ENCODE measurements around the gene RSAD2.

GRCh38 chr2:6920743-6921064, 43.1 kb downstream of the RSAD2 start:
- TF ChIP-seq, protein P1, sequence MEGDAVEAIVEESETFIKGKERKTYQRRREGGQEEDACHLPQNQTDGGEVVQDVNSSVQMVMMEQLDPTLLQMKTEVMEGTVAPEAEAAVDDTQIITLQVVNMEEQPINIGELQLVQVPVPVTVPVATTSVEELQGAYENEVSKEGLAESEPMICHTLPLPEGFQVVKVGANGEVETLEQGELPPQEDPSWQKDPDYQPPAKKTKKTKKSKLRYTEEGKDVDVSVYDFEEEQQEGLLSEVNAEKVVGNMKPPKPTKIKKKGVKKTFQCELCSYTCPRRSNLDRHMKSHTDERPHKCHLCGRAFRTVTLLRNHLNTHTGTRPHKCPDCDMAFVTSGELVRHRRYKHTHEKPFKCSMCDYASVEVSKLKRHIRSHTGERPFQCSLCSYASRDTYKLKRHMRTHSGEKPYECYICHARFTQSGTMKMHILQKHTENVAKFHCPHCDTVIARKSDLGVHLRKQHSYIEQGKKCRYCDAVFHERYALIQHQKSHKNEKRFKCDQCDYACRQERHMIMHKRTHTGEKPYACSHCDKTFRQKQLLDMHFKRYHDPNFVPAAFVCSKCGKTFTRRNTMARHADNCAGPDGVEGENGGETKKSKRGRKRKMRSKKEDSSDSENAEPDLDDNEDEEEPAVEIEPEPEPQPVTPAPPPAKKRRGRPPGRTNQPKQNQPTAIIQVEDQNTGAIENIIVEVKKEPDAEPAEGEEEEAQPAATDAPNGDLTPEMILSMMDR (IDR thresholded peaks at IDR 0.05) = no peak
- no peak for TF ChIP-seq ATF2 (CRISPR knock-in tag; IDR thresholded peaks at IDR 0.05; ENCODE audit: borderline replicate concordance, low read depth)

Measured in WTC11 (cell line).